H1 (cell line): ENCODE data around the gene UNC119. TPM values are rescaled to one million over a fixed set of nuclear protein-coding genes. Genes with fewer than 3 reads are reported as not detected.

Experiments used
- CTCF ChIA-PET: fragments of 300-600 bp; sonication (Branson Sonifier 250); formaldehyde crosslinking; loops from one replicate; lab custom pipeline; 2021; ENCODE audit not compliant: partially characterized antibody; lab: Charles Lee
- POLR2A ChIA-PET: fragments of 300-600 bp; sonication (Branson Sonifier 250); formaldehyde crosslinking; loops from one replicate; lab custom pipeline; 2021; ENCODE audit warnings: inconsistent platforms; ENCODE audit not compliant: partially characterized antibody; lab: Charles Lee
- DNase-seq, 2 experiments: peaks; one replicate each; pipeline versions ENCODE4 v3.0.0 to v3.0.0-alpha.2; 2010 to 2022; ENCODE audit warnings: low spot score in 2 of 2, low read depth in 1 of 2, mixed read lengths in 1 of 2
- FAIRE-seq: peaks from 2 replicates; lab custom pipeline; 2011; peaks lifted over from hg19 to GRCh38; lab: Jason Lieb, UNC
- H2AFZ ChIP-seq: 2 replicates; pipeline ENCODE4 v1.8.1; 2012; ENCODE audit warnings: low read length, inconsistent platforms
- H2AK5ac ChIP-seq: 2 replicates; pipeline ENCODE4 v1.6.1; 2013; ENCODE audit warnings: low read depth, low read length
- H2BK120ac ChIP-seq: replicated peaks from 2 replicates; pipeline ENCODE3; 2013; ENCODE audit warnings: low read depth, low read length, inconsistent platforms
- H2BK12ac ChIP-seq: 2 replicates; pipeline ENCODE4 v1.6.1; 2013; ENCODE audit warnings: low read depth, low read length
- H2BK15ac ChIP-seq: 2 replicates; pipeline ENCODE4 v1.6.1; 2013; ENCODE audit warnings: low read length
- H2BK20ac ChIP-seq: 2 replicates; pipeline ENCODE4 v1.6.1; 2013; ENCODE audit warnings: low read length
- H2BK5ac ChIP-seq: 2 replicates; pipeline ENCODE4 v1.6.1; 2013; ENCODE audit warnings: low read depth, low read length
- H3K14ac ChIP-seq: 2 replicates; pipeline ENCODE4 v1.6.1; 2013; ENCODE audit warnings: inconsistent platforms; ENCODE audit not compliant: insufficient read length
- H3K18ac ChIP-seq: 2 replicates; pipeline ENCODE4 v1.6.1; 2013; ENCODE audit warnings: low read length; ENCODE audit errors: extremely low read depth
- H3K23ac ChIP-seq: 2 replicates; pipeline ENCODE4 v1.6.1; 2013; ENCODE audit warnings: inconsistent platforms; ENCODE audit not compliant: insufficient read length
- H3K23me2 ChIP-seq: 2 replicates; pipeline ENCODE4 v1.6.1; 2013; ENCODE audit warnings: low read depth, low read length
- H3K27ac ChIP-seq: 2 replicates; pipeline ENCODE4 v1.6.1; 2011; ENCODE audit warnings: low read depth, low read length, inconsistent platforms
- H3K27me3 ChIP-seq, 4 experiments: replicated peaks in 1 of 4; 1 replicate in 1 of 4; 2 replicates in 3 of 4; pipeline versions ENCODE4 v1.6.1 to v1.8.1; 2011 to 2013; ENCODE audit warnings: low read length in 3 of 4, mild to moderate bottlenecking in 3 of 4, inconsistent platforms in 2 of 4, mixed read lengths in 2 of 4, moderate library complexity in 1 of 4; ENCODE audit not compliant: control insufficient read depth in 3 of 4, insufficient read depth in 3 of 4; ENCODE audit errors: extremely low read depth in 1 of 4
- H3K36me3 ChIP-seq, 4 experiments: 2 replicates each; pipeline versions ENCODE4 v1.6.1 to v1.8.1; 2011 to 2013; ENCODE audit warnings: mild to moderate bottlenecking in 4 of 4, low read length in 3 of 4, moderate library complexity in 2 of 4, control low read depth in 1 of 4, inconsistent platforms in 1 of 4; ENCODE audit not compliant: insufficient read depth in 4 of 4, control insufficient read depth in 2 of 4
- H3K4ac ChIP-seq: replicated peaks from 2 replicates; pipeline ENCODE3; 2013; ENCODE audit warnings: low read length, low read depth, mixed read lengths, inconsistent platforms; ENCODE audit not compliant: insufficient read length
- H3K4me1 ChIP-seq, 4 experiments: replicated peaks in 1 of 4; 1 replicate in 1 of 4; 2 replicates in 3 of 4; pipeline versions ENCODE4 v1.6.1 to v1.8.1; 2011 to 2013; ENCODE audit warnings: low read length in 3 of 4, inconsistent platforms in 2 of 4, mixed read lengths in 1 of 4; ENCODE audit not compliant: insufficient read depth in 4 of 4, control insufficient read depth in 3 of 4
- H3K4me2 ChIP-seq, 2 experiments: 2 replicates each; pipeline versions ENCODE4 v1.6.1 to v1.8.1; 2011 to 2013; ENCODE audit warnings: low read depth in 2 of 2, low read length in 2 of 2, control low read depth in 1 of 2, inconsistent platforms in 1 of 2, mild to moderate bottlenecking in 1 of 2; ENCODE audit not compliant: insufficient read depth in 1 of 2
- H3K4me3 ChIP-seq, 4 experiments: fragments of 200-600, 300-600 bp in 1 of 4; sonication (generic), shearing (Covaris generic), sonication (Bioruptor Twin) in 1 of 4; 2 replicates each; pipeline versions ENCODE4 v1.5.1 to v1.8.1; 2011 to 2016; ENCODE audit warnings: low read length in 4 of 4, low read depth in 3 of 4, control low read depth in 2 of 4, inconsistent platforms in 2 of 4, mild to moderate bottlenecking in 2 of 4, mixed read lengths in 1 of 4, moderate library complexity in 1 of 4; ENCODE audit not compliant: insufficient read depth in 2 of 4; ENCODE audit errors: extremely low read depth in 1 of 4
- H3K56ac ChIP-seq: replicated peaks from 2 replicates; pipeline ENCODE3; 2013; ENCODE audit warnings: low read depth, mild to moderate bottlenecking, mixed read lengths, low read length, inconsistent platforms; ENCODE audit not compliant: insufficient read length
- H3K79me1 ChIP-seq: 2 replicates; pipeline ENCODE4 v1.6.1; 2013; ENCODE audit warnings: low read depth, low read length, control low read depth
- H3K79me2 ChIP-seq, 2 experiments: 2 replicates each; pipeline versions ENCODE4 v1.6.1 to v1.8.1; 2012 to 2013; ENCODE audit warnings: low read length in 2 of 2, mild to moderate bottlenecking in 2 of 2, inconsistent platforms in 1 of 2; ENCODE audit not compliant: insufficient read depth in 2 of 2, control insufficient read depth in 1 of 2
- H3K9ac ChIP-seq, 4 experiments: replicated peaks in 1 of 4; 1 replicate in 1 of 4; 2 replicates in 3 of 4; pipeline versions ENCODE4 v1.6.1 to v1.8.1; 2011 to 2013; ENCODE audit warnings: low read depth in 3 of 4, low read length in 3 of 4, control low read depth in 2 of 4, mild to moderate bottlenecking in 2 of 4, moderate library complexity in 2 of 4, inconsistent platforms in 1 of 4; ENCODE audit errors: extremely low read depth in 1 of 4
- H3K9me3 ChIP-seq, 2 experiments: 2 replicates each; pipeline versions ENCODE4 v1.6.1 to v1.8.1; 2012 to 2013; ENCODE audit warnings: mild to moderate bottlenecking in 2 of 2, moderate library complexity in 2 of 2, control low read depth in 1 of 2, inconsistent platforms in 1 of 2, low read depth in 1 of 2, low read length in 1 of 2, mixed read lengths in 1 of 2; ENCODE audit not compliant: insufficient read depth in 2 of 2
- H4K20me1 ChIP-seq, 2 experiments: replicated peaks in 1 of 2; 2 replicates each; pipeline versions ENCODE3 to v1.8.1; 2011 to 2013; ENCODE audit warnings: inconsistent platforms in 2 of 2, low read length in 2 of 2, mild to moderate bottlenecking in 1 of 2; ENCODE audit not compliant: insufficient read depth in 2 of 2, control insufficient read depth in 1 of 2
- H4K5ac ChIP-seq: 2 replicates; pipeline ENCODE4 v1.6.1; 2013; ENCODE audit warnings: low read length, low read depth, mixed read lengths, inconsistent platforms; ENCODE audit not compliant: insufficient read length
- H4K8ac ChIP-seq: 2 replicates; pipeline ENCODE4 v1.8.0; 2013; ENCODE audit warnings: mild to moderate bottlenecking, moderate library complexity, low read length, inconsistent platforms; ENCODE audit not compliant: insufficient read depth; ENCODE audit errors: extremely low read depth
- H4K91ac ChIP-seq: replicated peaks from 2 replicates; pipeline ENCODE3; 2013; ENCODE audit warnings: low read length, mixed read lengths, inconsistent platforms; ENCODE audit not compliant: insufficient read length
- BACH1 ChIP-seq: IDR thresholded peaks from 2 replicates; pipeline ENCODE4 v1.6.1; 2012; ENCODE audit warnings: low read length, improper control_type of control experiment
- CBX8 ChIP-seq: fragments of 300-800, 300-1000 bp; sonication (generic); IDR thresholded peaks from 2 replicates; pipeline ENCODE4 v1.7.1; 2016; ENCODE audit warnings: low read depth, low read length, borderline replicate concordance
- CTCF ChIP-seq, 3 experiments: IDR thresholded peaks; 1 replicate in 2 of 3; 2 replicates in 1 of 3; pipeline versions ENCODE4 v1.5.1 to v1.6.1; 2011; ENCODE audit warnings: low read length in 3 of 3, mild to moderate bottlenecking in 3 of 3, inconsistent platforms in 2 of 3, low read depth in 1 of 3, moderate library complexity in 1 of 3; ENCODE audit not compliant: insufficient read depth in 1 of 3; ENCODE audit errors: control extremely low read depth in 1 of 3
- GTF2F1 ChIP-seq: IDR thresholded peaks from 2 replicates; pipeline ENCODE4 v1.6.1; 2012; ENCODE audit warnings: low read depth, low read length, improper control_type of control experiment, borderline replicate concordance
- KDM1A ChIP-seq: fragments of 200-600, 300-600 bp; sonication (generic); IDR thresholded peaks from 2 replicates; pipeline ENCODE4 v1.7.1; 2016; ENCODE audit warnings: mild to moderate bottlenecking, low read length, borderline replicate concordance
- RFX5 ChIP-seq: IDR thresholded peaks from 2 replicates; pipeline ENCODE4 v1.6.1; 2011; ENCODE audit warnings: low read depth, low read length, improper control_type of control experiment, borderline replicate concordance
- SAP30 ChIP-seq: fragments of 300-600 bp; sonication (generic); IDR thresholded peaks from 2 replicates; pipeline ENCODE4 v1.7.1; 2012; ENCODE audit warnings: low read length, moderate library complexity, mild to moderate bottlenecking, inconsistent platforms; ENCODE audit not compliant: insufficient read depth, insufficient replicate concordance
- SIRT6 ChIP-seq: IDR thresholded peaks from one replicate; pipeline ENCODE4 v1.7.1; 2012; ENCODE audit warnings: low read length, inconsistent platforms
- TAF7 ChIP-seq: optimal IDR thresholded peaks from 2 replicates; pipeline ENCODE3; 2011; ENCODE audit warnings: low read depth, mild to moderate bottlenecking, inconsistent platforms, low read length, moderate library complexity, borderline replicate concordance
- ZNF274 ChIP-seq: IDR thresholded peaks from 2 replicates; pipeline ENCODE4 v1.7.0; 2012; ENCODE audit warnings: low read length, borderline replicate concordance; ENCODE audit errors: extremely low read depth
- WGBS, 2 experiments: shearing (Covaris generic) in 1 of 2; methylation state at CpG; one replicate each; pipeline versions ENCODE4 v1.1.6 to v1.1.7; 2013 to 2015; ENCODE audit warnings: low lambda C conversion rate in 2 of 2, mixed read lengths in 2 of 2, inconsistent platforms in 1 of 2, low coverage in 1 of 2, missing lambda C conversion rate in 1 of 2; ENCODE audit not compliant: insufficient replicate concordance in 2 of 2, insufficient coverage in 1 of 2, insufficient read length in 1 of 2; ENCODE audit errors: extremely low coverage in 1 of 2, missing lambda C conversion rate in 1 of 2; 5-methylcytosine and 5-hydroxymethylcytosine counted together
- polyA plus RNA-seq, 7 experiments: library from polyadenylated mRNA; depleted of rRNA in 3 of 7; stranded (reverse) in 5 of 7; unstranded in 2 of 7; fragments of >200 nt in 5 of 7; fragments of 200-250 nt in 2 of 7; gene quantifications; 1 replicate in 5 of 7; 2 replicates in 1 of 7; 4 replicates in 1 of 7; pipeline versions ENCODE4 v1.2.1 to v1.2.3, GENCODE V29; 2011 to 2013; ENCODE audit warnings: missing spikeins in 2 of 7, mixed read lengths in 2 of 7
- total RNA-seq: library from RNA; stranded (reverse); fragmentation: NEBNext Ultra II Directional; extraction: Animal tissue kit (Norgen Biotek cat#: 25700); gene quantifications from 2 replicates; pipeline ENCODE4 v1.2.1, GENCODE V29; 2021

Gene UNC119
- total and polyA plus RNA-seq, 2 of the 8 experiments (the other 6 are each of a cell fraction or from before 2014, with no cell fraction given): 43.5 to 94.4 TPM

- no peak overlapping the region for H3K14ac ChIP-seq
- H3K9me3 ChIP-seq: no peaks in the 10 kb centered on the region
- H3K18ac ChIP-seq: no peak overlapping the region
- no peak overlapping the region for H2BK12ac ChIP-seq
- no peak overlapping the region for H3K27ac ChIP-seq
- H2AFZ ChIP-seq: no peak overlapping the region
- H2BK5ac ChIP-seq: no peak overlapping the region
- no peaks in the 10 kb centered on the region for H3K79me1 ChIP-seq
- H3K27me3 ChIP-seq: peaks cover 0 to 8% (median 4%) of the 10 kb centered on the region in 4 experiments; a peak in 4 of 7 replicates
- no peak overlapping the region for H3K9ac ChIP-seq
- peaks cover 8 to 17% (median 15%) of the 10 kb centered on the region in 4 experiments for H3K36me3 ChIP-seq
- no peak overlapping the region for H3K4me2 ChIP-seq
- no peak overlapping the region for H3K56ac ChIP-seq
- ChIA-PET CTCF (interaction anchor here (1.1 to 3.5 kb wide), 6 partner anchors 19 to 217 kb away, joined by 3 to 18 read pairs (median 4); partner anchors contain the start of genes POLDIP2 and SPAG5), POLR2A (interaction anchor here (1.0 to 4.2 kb wide), 3 partner anchors 25 to 89 kb away, joined by 3 to 24 read pairs (median 13); partner anchors contain the start of genes BLTP2 and SPAG5)
- H3K4me1 ChIP-seq: peaks cover 2 to 9% (median 6%) of the 10 kb centered on the region in 4 experiments; a peak in 6 of 7 replicates
- peaks cover 6% of the 10 kb centered on the region for H3K23me2 ChIP-seq
- DNase-seq (no peak), FAIRE-seq (no peak)
- no peak overlapping the region for H3K23ac ChIP-seq
- H2AK5ac ChIP-seq: no peak overlapping the region
- no peak overlapping the region for H2BK15ac ChIP-seq
- H4K20me1 ChIP-seq: peaks cover 3 to 4% of the 10 kb centered on the region in 2 experiments
- H2BK20ac ChIP-seq: no peak overlapping the region
- H4K5ac ChIP-seq: no peak overlapping the region
- WGBS, 2 experiments: 88% methylated on average over 6 of the region's 6 CpGs; no CpG with 5 or more reads in 1 of the 2 experiments
- no peak overlapping the region for H4K91ac ChIP-seq
- no peak overlapping the region for H4K8ac ChIP-seq
- no peak overlapping the region for H3K4ac ChIP-seq
- H2BK120ac ChIP-seq: no peak overlapping the region
- peaks cover 0 to 12% of the 10 kb centered on the region in 2 experiments; a peak in 2 of 4 replicates for H3K79me2 ChIP-seq
- no peak overlapping the region for H3K4me3 ChIP-seq
- no peak for TF ChIP-seq BACH1
- no peak for TF ChIP-seq RFX5
- TF ChIP-seq KDM1A: no peak
- TF ChIP-seq CBX8: no peak
- TF ChIP-seq TAF7: no peak
- no peak for TF ChIP-seq SAP30
- no peak for TF ChIP-seq ZNF274
- TF ChIP-seq GTF2F1: no peak
- TF ChIP-seq CTCF (IDR thresholded peaks at IDR 0.05; ENCODE audit: control extremely low read depth in 1 of 3, insufficient read depth in 1 of 3, low read depth in 1 of 3, low read length in 3 of 3): no peak
- no peak for TF ChIP-seq SIRT6
These were observed 21.6 kb upstream of the UNC119 start for GRCh38 chr17:28573966-28574480.
